CD4-positive, alpha-beta T cell (primary cell): ENCODE results near the gene CHKA. TPM values are rescaled to one million over a fixed set of nuclear protein-coding genes. Genes with fewer than 3 reads are reported as not detected.

Experiments used
- ATAC-seq: fragments of 200-7000 bp; cut with Tn5 transposase; one replicate; pipeline ENCODE4 v1.10.0; 2022; ENCODE audit warnings: mild to moderate bottlenecking; ENCODE audit not compliant: poor library complexity
- CTCF ChIA-PET: fragments of 350-600 bp; sonication (Branson Sonifier 250); formaldehyde crosslinking; loops from one replicate; lab custom pipeline; 2021; ENCODE audit warnings: antibody characterized with exemption, inconsistent platforms; lab: Charles Lee
- POLR2A ChIA-PET: fragments of 350-600 bp; sonication (Branson Sonifier 250); formaldehyde crosslinking; loops from one replicate; lab custom pipeline; 2021; ENCODE audit warnings: antibody characterized with exemption, inconsistent platforms; lab: Charles Lee
- DNase-seq, 14 experiments: peaks; one replicate each; pipeline ENCODE4 v3.0.0-alpha.2; 2013 to 2020; ENCODE audit warnings: mixed read lengths in 2 of 14
- H3K27ac ChIP-seq, 2 donors: one replicate each; pipeline versions ENCODE4 v1.5.1 to v1.7.0; 2013; ENCODE audit warnings: low read length in 2 of 2, low read depth in 1 of 2, mild to moderate bottlenecking in 1 of 2
- H3K27me3 ChIP-seq, 2 experiments: 1 replicate in 1 of 2; 2 replicates in 1 of 2; pipeline versions ENCODE4 v1.6.1 to v1.7.0; 2013; ENCODE audit warnings: low read length in 2 of 2, control low read depth in 1 of 2, mild to moderate bottlenecking in 1 of 2, moderate library complexity in 1 of 2; ENCODE audit not compliant: insufficient read depth in 2 of 2, control insufficient read depth in 1 of 2
- H3K36me3 ChIP-seq: one replicate; pipeline ENCODE4 v1.6.1; 2013; ENCODE audit warnings: low read length, control low read depth; ENCODE audit not compliant: insufficient read depth
- H3K4me1 ChIP-seq: one replicate; pipeline ENCODE4 v1.6.1; 2013; ENCODE audit warnings: low read length, control low read depth; ENCODE audit not compliant: insufficient read depth
- H3K4me3 ChIP-seq: one replicate; pipeline ENCODE4 v1.5.1; 2013; ENCODE audit warnings: mild to moderate bottlenecking, low read length, moderate library complexity
- H3K9me3 ChIP-seq, 2 experiments: 1 replicate in 1 of 2; 2 replicates in 1 of 2; pipeline versions ENCODE4 v1.6.1 to v1.7.0; 2013; ENCODE audit warnings: low read length in 2 of 2, mild to moderate bottlenecking in 2 of 2, control low read depth in 1 of 2, moderate library complexity in 1 of 2; ENCODE audit not compliant: control insufficient read depth in 1 of 2, insufficient read depth in 1 of 2
- H3K27ac Mint-ChIP-seq: one replicate; pipeline ENCODE4 v1.8.0; 2020; ENCODE audit warnings: mixed read lengths
- H3K27me3 Mint-ChIP-seq: one replicate; pipeline ENCODE4 v1.8.0; 2021; ENCODE audit warnings: mixed read lengths
- H3K36me3 Mint-ChIP-seq: one replicate; pipeline ENCODE4 v1.8.0; 2021; ENCODE audit warnings: low read depth, mixed read lengths
- H3K4me1 Mint-ChIP-seq: one replicate; pipeline ENCODE4 v1.8.0; 2021; ENCODE audit warnings: low read depth, mixed read lengths
- H3K4me3 Mint-ChIP-seq: one replicate; pipeline ENCODE4 v1.8.0; 2020; ENCODE audit warnings: mild to moderate bottlenecking, mixed read lengths
- H3K9me3 Mint-ChIP-seq: one replicate; pipeline ENCODE4 v1.8.0; 2020; ENCODE audit warnings: mixed read lengths
- CTCF ChIP-seq: fragments of 200-600 bp; IDR thresholded peaks from one replicate; pipeline ENCODE4 v1.8.0; 2022; ENCODE audit warnings: antibody characterized with exemption, mild to moderate bottlenecking
- intact Hi-C, 2 experiments: fragments of 100-400 bp; cut with DNase I in 1 of 2; cut with micrococcal nuclease in 1 of 2; formaldehyde crosslinking; loops; one replicate each; pipeline versions ENCODE4 v1.15.1 to v1.9.0; 2023 to 2025; cut with DNase I, micrococcal nuclease
- total RNA-seq, 174 experiments: library from RNA in 2 of 174; stranded (reverse) in 2 of 174; gene quantifications; one replicate each; pipeline ENCODE4 v1.2.3 and lab custom pipeline; 2021 to 2026

Gene CHKA
- total RNA-seq, 2 experiments from 2014 or later, result 30.1 to 31.4 TPM

GRCh38 chr11:68116126-68116525 lies 5.1 kb downstream of the CHKA start:
- Histone ChIP-seq H3K9me3 (no peaks in the 10 kb centered on the region), H3K4me1 (peaks cover 7% of the 10 kb centered on the region), H3K36me3 (no peaks in the 10 kb centered on the region), H3K27me3 (no peaks in the 10 kb centered on the region), H3K4me3 (no peak overlapping the region), H3K27ac (no peak overlapping the region)
- no peak for TF ChIP-seq CTCF
- no peak overlapping the region for H3K27ac Mint-ChIP-seq
- H3K4me1 Mint-ChIP-seq, result peaks cover 5% of the 10 kb centered on the region
- ChIA-PET POLR2A (no interaction called here), CTCF (no interaction called here)
- H3K36me3 Mint-ChIP-seq, result peaks cover 5% of the 10 kb centered on the region
- no peak overlapping the region for H3K4me3 Mint-ChIP-seq
- intact Hi-C loops, result no loop called here
- DNase-seq, result no peak
- no peaks in the 10 kb centered on the region for H3K27me3 Mint-ChIP-seq
- H3K9me3 Mint-ChIP-seq, result no peaks in the 10 kb centered on the region
- no peak for ATAC-seq

DNA sequence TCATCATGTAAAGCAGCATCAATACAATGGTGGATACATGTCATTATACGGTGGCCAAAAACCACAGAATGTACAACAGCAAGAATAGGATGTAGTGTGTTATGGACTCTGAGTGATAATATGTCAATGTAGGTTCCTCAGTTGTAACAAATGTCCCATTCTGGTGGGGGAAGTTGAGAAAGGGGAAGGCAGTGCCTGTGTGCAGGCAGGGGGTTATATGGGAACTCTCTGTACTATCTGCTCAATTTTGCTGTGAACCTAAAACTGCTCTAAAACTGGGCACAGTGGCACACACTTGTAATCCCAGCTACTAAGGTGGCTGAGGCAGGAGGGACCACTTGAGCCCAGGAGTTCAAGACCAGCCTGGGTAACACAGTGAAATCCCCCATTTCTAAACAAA lies 5.9 kb downstream of the CHKA start:
- Mint-ChIP-seq H3K4me3 (no peak overlapping the region), H3K27me3 (no peaks in the 10 kb centered on the region), H3K27ac (no peak overlapping the region), H3K36me3 (peaks cover 3% of the 10 kb centered on the region), H3K9me3 (no peaks in the 10 kb centered on the region), H3K4me1 (peaks cover 4% of the 10 kb centered on the region)
- H3K4me1 ChIP-seq, result peaks cover 5% of the 10 kb centered on the region
- intact Hi-C loops, result no loop called here
- no peaks in the 10 kb centered on the region for H3K27me3 ChIP-seq
- ChIA-PET POLR2A (no interaction called here), CTCF (interaction anchor here (0.9 kb wide), 1 partner anchor 37 kb away, joined by 3 read pairs; no protein-coding TSS in a partner anchor)
- no peaks in the 10 kb centered on the region for H3K9me3 ChIP-seq
- no peak for TF ChIP-seq CTCF
- H3K4me3 ChIP-seq, result no peak overlapping the region
- DNase-seq (no peak), ATAC-seq (no peak)
- no peaks in the 10 kb centered on the region for H3K36me3 ChIP-seq
- H3K27ac ChIP-seq, result no peak overlapping the region

- ChIA-PET CTCF (no interaction called here), POLR2A (no interaction called here)
- H3K4me1 Mint-ChIP-seq, result no peaks in the 10 kb centered on the region
- Histone ChIP-seq H3K4me3 (no peak overlapping the region), H3K36me3 (no peaks in the 10 kb centered on the region), H3K9me3 (no peaks in the 10 kb centered on the region), H3K4me1 (no peaks in the 10 kb centered on the region), H3K27ac (no peak overlapping the region), H3K27me3 (no peaks in the 10 kb centered on the region)
- no peaks in the 10 kb centered on the region for H3K27me3 Mint-ChIP-seq
- no peaks in the 10 kb centered on the region for H3K9me3 Mint-ChIP-seq
- no peak for ATAC-seq
- no peak overlapping the region for H3K27ac Mint-ChIP-seq
- intact Hi-C loops, result no loop called here
- no peaks in the 10 kb centered on the region for H3K36me3 Mint-ChIP-seq
- DNase-seq, result no peak
- H3K4me3 Mint-ChIP-seq, result no peak overlapping the region
- TF ChIP-seq CTCF, result no peak
Measured at GRCh38 chr11:68113986-68114385, 7.2 kb downstream of the CHKA start.
